ENCODE measurements around the gene TAS2R8. TPM values are rescaled to one million over a fixed set of nuclear protein-coding genes. Genes with fewer than 3 reads are reported as not detected.
"Not testable (repeated sequence)": the region's sequence is repeated elsewhere in the genome, so short reads cannot be mapped to it uniquely, and the experiment has no call there.

The TAS2R8 gene
- total RNA-seq, 2 experiments from 2014 or later, result not detected

DNA sequence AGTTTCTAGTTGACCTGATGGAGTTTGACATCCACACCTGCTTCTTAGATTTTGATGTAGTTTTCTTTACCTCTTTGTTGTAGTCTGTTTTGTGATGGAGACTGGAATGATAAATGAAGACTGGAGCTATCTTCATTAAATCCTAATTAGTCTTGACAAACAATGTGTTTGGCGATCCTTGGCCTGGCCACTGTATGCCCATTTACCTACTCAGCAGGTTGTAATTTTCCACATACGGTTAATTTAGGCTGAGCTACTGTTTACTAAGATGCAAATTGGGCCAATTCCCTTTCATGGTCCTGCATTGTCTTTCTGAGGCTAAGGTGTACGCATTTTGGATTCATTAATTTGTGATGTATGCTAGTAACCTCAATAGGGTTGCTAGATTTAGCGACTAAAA lies 4.5 kb downstream of the TAS2R8 start, which contains the start of gene TAS2R7:
TAS2R7 (minus strand) TSS at position 41 of the 400 bp plus-strand sequence. CDS start 57 bp downstream, outside the sequence.
- H3K4me1 Mint-ChIP-seq (ENCODE audit: low read depth), result no peaks in the 10 kb centered on the region
- CTCF ChIA-PET, result no interaction called here
- H3K9me3 Mint-ChIP-seq, result no peaks in the 10 kb centered on the region
- DNase-seq, result no peak
- intact Hi-C loops (cut with micrococcal nuclease), result no loop called here
- no peak within 1 kb of the TSS for H3K27ac Mint-ChIP-seq
- H3K4me3 Mint-ChIP-seq, result no peak within 1 kb of the TSS
- no peaks in the 10 kb centered on the region for H3K36me3 Mint-ChIP-seq (ENCODE audit: low read depth)
- peaks cover 16% of the 10 kb centered on the region for H3K27me3 Mint-ChIP-seq (ENCODE audit: low read depth)

DNA sequence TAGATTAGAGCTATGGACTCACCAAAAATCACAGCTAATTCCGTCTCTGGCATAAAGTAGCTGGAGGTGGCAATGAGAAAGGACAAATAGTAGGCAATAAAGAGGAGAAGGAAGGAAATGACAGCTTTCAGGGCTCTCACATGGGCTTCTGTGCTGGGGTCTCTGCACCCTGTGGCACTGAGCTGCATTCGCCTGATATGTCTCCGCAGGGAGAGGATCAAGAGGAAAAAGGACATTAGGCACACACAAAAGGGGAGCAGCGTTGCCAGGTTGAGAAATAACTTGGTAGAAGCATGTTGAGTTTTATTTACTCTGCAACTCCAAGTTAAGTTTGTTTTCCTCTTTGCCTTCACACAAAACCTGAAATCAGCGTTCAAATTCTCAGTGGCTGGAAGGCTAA lies 5.3 kb downstream of the TAS2R8 start:
- Mint-ChIP-seq H3K9me3 (no peaks in the 10 kb centered on the region), H3K27ac (no peak overlapping the region), H3K27me3 (ENCODE audit: low read depth) (peaks cover 15% of the 10 kb centered on the region), H3K36me3 (ENCODE audit: low read depth) (no peaks in the 10 kb centered on the region), H3K4me3 (no peak overlapping the region), H3K4me1 (ENCODE audit: low read depth) (no peaks in the 10 kb centered on the region)
- intact Hi-C loops (cut with micrococcal nuclease), result no loop called here
- CTCF ChIA-PET, result no interaction called here
- no peak for DNase-seq

DNA sequence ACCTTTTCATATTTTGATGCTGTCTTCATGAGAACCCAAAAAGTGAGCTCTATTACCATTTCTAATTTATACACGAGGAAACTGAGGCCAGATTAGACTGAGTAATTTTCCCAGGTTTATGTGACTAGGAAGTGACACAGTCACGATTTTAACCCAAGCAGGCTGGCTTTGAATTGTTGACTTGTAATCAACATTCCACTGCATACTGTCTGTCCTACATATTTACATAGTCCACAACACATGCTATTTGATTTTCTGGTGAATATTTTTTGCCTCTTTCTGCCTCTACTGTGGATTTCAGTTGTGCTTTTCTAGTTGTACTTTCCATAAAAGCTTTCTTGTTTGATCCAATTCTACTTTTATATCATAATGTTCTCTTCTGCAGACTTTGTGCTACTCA lies 12.9 kb downstream of the TAS2R8 start:
- peaks cover 2% of the 10 kb centered on the region for H3K27me3 Mint-ChIP-seq (ENCODE audit: low read depth)
- H3K4me3 Mint-ChIP-seq, result no peak overlapping the region
- H3K36me3 Mint-ChIP-seq (ENCODE audit: low read depth), result no peaks in the 10 kb centered on the region
- no peak overlapping the region for H3K27ac Mint-ChIP-seq
- CTCF ChIA-PET, result no interaction called here
- no peaks in the 10 kb centered on the region for H3K4me1 Mint-ChIP-seq (ENCODE audit: low read depth)
- H3K9me3 Mint-ChIP-seq, result no peaks in the 10 kb centered on the region
- intact Hi-C loops (cut with micrococcal nuclease), result no loop called here
- DNase-seq, result no peak

DNA sequence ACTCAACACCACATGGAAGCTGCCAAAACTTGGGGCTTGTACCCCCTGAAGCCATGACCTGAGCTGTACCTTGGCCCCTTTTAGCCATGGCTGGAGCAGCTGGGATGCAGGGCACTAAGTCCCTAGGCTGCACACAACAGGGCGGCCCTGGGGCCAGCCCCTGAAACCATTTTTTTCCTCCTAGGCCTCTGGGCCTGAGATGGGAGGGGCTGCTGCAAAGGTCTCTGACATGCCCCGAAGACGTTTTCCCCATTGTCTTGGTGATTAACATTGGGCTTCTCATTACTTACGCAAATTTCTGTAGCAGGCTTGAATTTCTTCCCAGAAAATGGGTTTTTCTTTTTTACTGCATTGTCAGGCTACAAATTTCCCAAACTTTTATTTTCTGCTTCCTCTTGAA lies 15.3 kb downstream of the TAS2R8 start:
- H3K27ac Mint-ChIP-seq; H3K4me1 Mint-ChIP-seq (ENCODE audit: low read depth); DNase-seq; H3K4me3 Mint-ChIP-seq; H3K27me3 Mint-ChIP-seq (ENCODE audit: low read depth); H3K9me3 Mint-ChIP-seq; CTCF ChIA-PET; intact Hi-C loops (cut with micrococcal nuclease); H3K36me3 Mint-ChIP-seq (ENCODE audit: low read depth): not testable (repeated sequence)

DNA sequence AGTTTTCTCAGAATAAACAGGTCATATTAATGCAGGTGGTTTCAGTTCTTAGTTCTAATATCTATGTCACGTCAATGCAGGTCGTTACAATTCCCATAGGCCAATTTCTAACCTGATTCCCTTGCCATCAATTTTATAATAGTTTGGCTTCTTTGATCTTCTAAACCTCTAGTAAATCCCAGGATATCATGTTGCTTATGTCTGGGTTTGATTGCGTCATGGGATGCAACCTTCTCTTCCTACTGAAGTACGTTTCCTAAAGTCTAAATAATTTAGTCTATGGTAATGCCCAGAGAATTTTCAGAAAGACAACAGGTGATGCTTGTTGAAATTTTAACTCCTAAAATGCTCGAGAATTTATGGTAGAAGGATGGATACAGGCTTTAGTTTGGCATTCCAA lies 23.8 kb downstream of the TAS2R8 start:
- Mint-ChIP-seq H3K36me3 (ENCODE audit: low read depth) (no peaks in the 10 kb centered on the region), H3K27ac (no peak overlapping the region), H3K9me3 (no peaks in the 10 kb centered on the region), H3K27me3 (ENCODE audit: low read depth) (peaks cover 5% of the 10 kb centered on the region), H3K4me3 (no peak overlapping the region), H3K4me1 (ENCODE audit: low read depth) (no peaks in the 10 kb centered on the region)
- no peak for DNase-seq
- CTCF ChIA-PET, result interaction anchor here (1.0 kb wide), 1 partner anchor 704 kb away, joined by 4 read pairs; no protein-coding TSS in a partner anchor
- intact Hi-C loops (cut with micrococcal nuclease), result no loop called here

DNA sequence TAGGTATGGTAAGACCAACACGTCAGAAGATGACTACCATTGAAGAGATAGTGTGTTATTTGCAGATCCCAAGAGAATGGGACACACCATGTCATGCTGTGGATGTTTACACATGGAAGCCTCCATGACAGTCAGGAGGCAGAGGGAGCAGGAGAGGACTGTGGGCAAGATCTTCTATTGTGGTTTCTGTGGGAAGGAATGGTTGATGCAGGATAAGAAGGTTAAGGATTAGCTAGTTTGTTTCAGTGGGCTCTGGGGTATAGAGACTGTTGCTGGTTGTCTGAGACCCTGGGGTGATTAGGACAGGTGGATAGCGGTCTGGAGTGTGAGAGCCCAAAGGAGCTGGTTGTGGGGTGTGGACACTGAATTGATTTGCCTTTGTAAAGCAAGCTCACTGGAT lies 28.0 kb downstream of the TAS2R8 start:
- no peak for DNase-seq
- Mint-ChIP-seq H3K27me3 (ENCODE audit: low read depth) (peaks cover 3% of the 10 kb centered on the region), H3K4me1 (ENCODE audit: low read depth) (no peaks in the 10 kb centered on the region), H3K4me3 (no peak overlapping the region), H3K36me3 (ENCODE audit: low read depth) (no peaks in the 10 kb centered on the region), H3K27ac (no peak overlapping the region), H3K9me3 (no peaks in the 10 kb centered on the region)
- CTCF ChIA-PET, result interaction anchor here (0.6 to 2.7 kb wide), 3 partner anchors 421 to 708 kb away, joined by 3 to 9 read pairs (median 6); no protein-coding TSS in a partner anchor
- intact Hi-C loops (cut with micrococcal nuclease), result no loop called here

DNA sequence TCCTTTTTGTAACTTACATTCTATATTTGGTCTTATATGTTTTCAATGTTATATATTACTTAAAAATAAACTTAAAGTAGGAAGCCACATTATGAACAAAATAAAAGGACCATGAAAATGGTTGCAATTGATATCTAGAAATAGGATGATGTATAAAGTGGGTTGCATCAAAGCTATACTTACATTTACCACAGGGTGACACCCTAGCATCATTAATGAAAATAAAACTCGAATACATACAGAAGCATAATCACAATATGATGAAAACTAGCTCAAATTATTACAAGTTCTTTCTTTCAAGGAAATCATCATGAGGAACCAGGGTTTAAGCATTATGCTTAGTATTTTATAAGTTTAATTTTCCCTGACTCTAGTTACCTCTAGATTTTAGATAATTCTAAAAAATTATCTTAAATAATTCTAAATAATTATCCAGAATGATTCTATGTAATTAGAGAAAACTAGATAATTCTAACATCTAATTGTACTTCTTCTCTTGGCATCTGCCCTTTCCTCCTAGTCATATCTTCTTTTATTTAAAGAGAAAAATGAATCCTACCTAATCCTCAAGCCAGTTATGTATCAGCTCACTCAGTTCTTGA lies 35.9 kb downstream of the TAS2R8 start:
- H3K4me3 Mint-ChIP-seq, result no peak overlapping the region
- CTCF ChIA-PET, result interaction anchor here (0.5 to 8.6 kb wide), 6 partner anchors 33 to 715 kb away, joined by 3 to 64 read pairs (median 4); partner anchors contain the start of gene SMIM10L1
- H3K9me3 Mint-ChIP-seq, result no peaks in the 10 kb centered on the region
- no peak overlapping the region for H3K27ac Mint-ChIP-seq
- peaks cover 34% of the 10 kb centered on the region for H3K27me3 Mint-ChIP-seq (ENCODE audit: low read depth)
- intact Hi-C loops (cut with micrococcal nuclease), result loop anchor here (1.0 kb wide), 2 partner anchors 428 to 715 kb away; no protein-coding TSS in a partner anchor
- no peaks in the 10 kb centered on the region for H3K36me3 Mint-ChIP-seq (ENCODE audit: low read depth)
- no peak for DNase-seq
- H3K4me1 Mint-ChIP-seq (ENCODE audit: low read depth), result no peaks in the 10 kb centered on the region

DNA sequence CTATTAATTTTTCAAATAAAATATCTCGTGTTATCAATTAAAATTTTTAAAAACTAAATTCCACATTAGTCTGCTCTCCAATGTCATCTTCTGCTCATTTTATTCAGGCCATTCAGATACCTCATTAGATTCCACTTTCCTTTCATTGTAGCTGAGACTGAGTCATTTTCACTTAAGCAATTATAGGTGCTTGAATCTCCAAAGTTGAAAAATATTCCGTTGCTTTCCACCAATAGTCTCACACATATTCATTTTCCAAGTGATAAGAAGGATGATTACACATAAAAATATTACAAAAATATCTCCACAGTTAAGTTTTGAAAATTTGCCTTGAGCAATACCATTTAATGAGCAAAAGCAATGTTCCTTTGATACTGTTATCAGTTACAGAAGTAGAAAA lies 47.4 kb downstream of the TAS2R8 start:
- Mint-ChIP-seq H3K36me3 (ENCODE audit: low read depth) (peaks cover 3% of the 10 kb centered on the region), H3K4me1 (ENCODE audit: low read depth) (no peaks in the 10 kb centered on the region), H3K4me3 (no peak overlapping the region), H3K27ac (no peak overlapping the region), H3K27me3 (ENCODE audit: low read depth) (peaks cover 44% of the 10 kb centered on the region), H3K9me3 (peaks cover 14% of the 10 kb centered on the region)
- CTCF ChIA-PET, result interaction anchor here (0.6 to 3.0 kb wide), 3 partner anchors 10 to 734 kb away, joined by 4 to 10 read pairs (median 7); no protein-coding TSS in a partner anchor
- no peak for DNase-seq
- intact Hi-C loops (cut with micrococcal nuclease), result loop anchor here (10.0 kb wide), 1 partner anchor 415 kb away; the partner anchor contains the start of gene SMIM10L1

DNA sequence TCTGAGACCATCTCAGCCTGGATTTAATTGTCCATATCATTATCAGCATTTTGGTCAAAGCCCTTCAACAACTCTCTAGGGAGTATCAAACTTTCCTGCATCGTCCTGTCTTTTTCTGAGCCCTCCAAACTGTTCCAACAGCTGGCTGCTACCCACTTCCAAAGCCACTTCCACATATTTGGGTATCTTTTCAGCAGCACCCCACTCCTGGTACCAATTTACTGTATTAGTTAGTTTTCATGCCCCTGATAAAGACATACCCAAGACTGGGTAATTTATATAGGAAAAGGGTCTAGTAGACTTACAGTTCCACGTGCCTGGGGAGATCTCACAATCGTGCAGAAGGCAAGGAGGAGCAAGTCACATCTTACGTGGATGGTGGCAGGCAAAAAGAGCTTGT lies 50.9 kb downstream of the TAS2R8 start:
- Mint-ChIP-seq H3K9me3 (peaks cover 14% of the 10 kb centered on the region), H3K36me3 (ENCODE audit: low read depth) (peaks cover 3% of the 10 kb centered on the region), H3K4me3 (no peak overlapping the region), H3K27me3 (ENCODE audit: low read depth) (peaks cover 41% of the 10 kb centered on the region), H3K27ac (no peak overlapping the region), H3K4me1 (ENCODE audit: low read depth) (no peaks in the 10 kb centered on the region)
- CTCF ChIA-PET, result no interaction called here
- intact Hi-C loops (cut with micrococcal nuclease), result loop anchor here (10.0 kb wide), 1 partner anchor 419 kb away; the partner anchor contains the start of gene SMIM10L1
- no peak for DNase-seq

Other genes with a start within 250 kb of the TAS2R8 start
- gene MAGOHB, start 193.7 kb downstream of the TAS2R8 start, total RNA-seq, result 10 to 100 TPM; 58.8 to 61.1 TPM
- not detected for gene STYK1, start 133.2 kb downstream of the TAS2R8 start, total RNA-seq
- 100 to 1,000 TPM; 192 to 219 TPM for gene YBX3, start 84.0 kb downstream of the TAS2R8 start, total RNA-seq
- not detected for gene TAS2R7, start 4.7 kb downstream of the TAS2R8 start, total RNA-seq
- not detected for gene TAS2R9, start 2.9 kb upstream of the TAS2R8 start, total RNA-seq
- gene TAS2R10, start 19.1 kb upstream of the TAS2R8 start, total RNA-seq, result not detected
- gene PRR4, start 42.2 kb upstream of the TAS2R8 start, total RNA-seq, result not detected
- gene PRH1, start 77.0 kb upstream of the TAS2R8 start, total RNA-seq, result 1 to 10 TPM; 4.8 to 7.4 TPM
- under 1 TPM in 1 of 2 experiments, not detected in 1; 0.17 TPM for gene TAS2R13, start 102.3 kb upstream of the TAS2R8 start, total RNA-seq
- not detected for gene PRH2, start 122.0 kb upstream of the TAS2R8 start, total RNA-seq
- gene TAS2R14, start 132.0 kb upstream of the TAS2R8 start, total RNA-seq, result under 1 TPM; 0.36 to 0.49 TPM
- gene TAS2R50, start 179.6 kb upstream of the TAS2R8 start, total RNA-seq, result under 1 TPM in 1 of 2 experiments, not detected in 1; 0.36 TPM
- under 1 TPM; 0.54 to 0.60 TPM for gene TAS2R20, start 191.0 kb upstream of the TAS2R8 start, total RNA-seq
- under 1 TPM; 0.77 to 0.98 TPM for gene TAS2R19, start 215.3 kb upstream of the TAS2R8 start, total RNA-seq
- 1 to 10 TPM; 1.1 to 1.4 TPM for gene TAS2R31, start 224.1 kb upstream of the TAS2R8 start, total RNA-seq

Data from activated naive CD4-positive, alpha-beta T cell treated with anti-CD3 and anti-CD28 coated beads for 36 hours (primary cell).